Mesothelial cell of epicardium (in vitro differentiated cells): ENCODE results near the gene CTNNA3. TPM values are rescaled to one million over a fixed set of nuclear protein-coding genes. Genes with fewer than 3 reads are reported as not detected.

Source experiments
- DNase-seq, 2 experiments: peaks; one replicate each; pipeline ENCODE4 v3.0.0; 2021; ENCODE audit warnings: low spot score in 2 of 2; ENCODE audit not compliant: unreplicated experiment in 2 of 2
- H3K27ac Mint-ChIP-seq: 2 replicates; pipeline ENCODE4 v1.8.0; 2021; ENCODE audit warnings: mixed read lengths
- H3K27me3 Mint-ChIP-seq: 2 replicates; pipeline ENCODE4 v1.8.0; 2021; ENCODE audit warnings: low read depth, mixed read lengths
- H3K36me3 Mint-ChIP-seq: 2 replicates; pipeline ENCODE4 v1.8.0; 2021; ENCODE audit warnings: mixed read lengths
- H3K4me1 Mint-ChIP-seq: 2 replicates; pipeline ENCODE4 v1.8.0; 2021; ENCODE audit warnings: mixed read lengths
- H3K4me3 Mint-ChIP-seq: 2 replicates; pipeline ENCODE4 v1.8.0; 2021; ENCODE audit warnings: mild to moderate bottlenecking, moderate library complexity, mixed read lengths
- H3K9me3 Mint-ChIP-seq: 2 replicates; pipeline ENCODE4 v1.8.0; 2021; ENCODE audit warnings: mixed read lengths
- total RNA-seq: library from RNA; stranded (reverse); gene quantifications from 3 replicates; pipeline ENCODE4 v1.2.1, GENCODE V29; 2021
- TF ChIP-seq, protein P1 (sequence below): fragments of 200-600 bp; sonication (generic); IDR thresholded peaks from one replicate; pipeline ENCODE4 v1.5.0; 2021; ENCODE audit warnings: antibody characterized with exemption; ENCODE audit not compliant: unreplicated experiment

CTNNA3 gene
- total RNA-seq, 1 donor from 2014 or later = 14.2 TPM

DNA sequence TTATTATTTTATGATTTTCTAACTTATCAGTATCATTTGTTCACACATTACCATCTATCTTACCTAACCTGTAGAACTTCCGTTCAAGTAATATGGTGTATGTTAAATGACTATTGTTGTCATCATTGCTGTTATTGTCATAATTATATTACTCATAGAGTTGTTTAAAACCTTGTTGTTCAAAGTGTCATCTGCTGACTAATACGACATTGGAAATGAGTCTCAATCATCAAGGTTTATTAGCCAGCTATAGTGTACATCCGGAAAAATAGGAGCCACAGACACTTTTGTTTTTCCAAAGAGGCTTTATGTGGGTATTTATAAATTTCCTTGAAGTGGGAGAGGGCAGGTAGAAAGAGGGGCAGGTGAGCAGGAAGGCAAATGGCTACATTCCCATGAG, 1157.1 kb downstream of the CTNNA3 start:
- no peak overlapping the region for H3K27ac Mint-ChIP-seq
- no peak for DNase-seq

DNA sequence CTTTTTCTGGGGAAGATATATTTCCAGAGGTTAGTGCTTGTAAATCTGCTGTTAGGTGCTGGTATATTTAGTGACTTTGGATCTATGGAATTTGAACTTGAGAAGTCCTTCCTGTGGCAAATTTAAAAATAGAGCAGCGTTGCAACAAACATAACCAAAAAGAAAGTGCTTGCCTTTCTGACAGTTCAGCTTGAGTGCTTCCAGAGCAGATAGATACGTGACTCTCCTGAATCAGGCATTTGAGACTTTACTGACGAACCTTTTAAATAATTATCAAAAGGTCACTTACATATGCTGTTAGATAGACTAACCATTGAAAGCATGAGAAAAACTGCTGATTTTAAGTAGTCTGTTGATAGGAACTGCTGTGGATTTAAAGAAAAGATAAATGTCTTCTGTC, 1157.6 kb downstream of the CTNNA3 start:
- Mint-ChIP-seq H3K4me3 (no peak overlapping the region), H3K9me3 (peaks cover 3% of the 10 kb centered on the region), H3K27me3 (no peaks in the 10 kb centered on the region), H3K27ac (no peak overlapping the region), H3K36me3 (no peaks in the 10 kb centered on the region), H3K4me1 (peaks cover 15% of the 10 kb centered on the region)
- DNase-seq = no peak
- TF ChIP-seq, protein P1, sequence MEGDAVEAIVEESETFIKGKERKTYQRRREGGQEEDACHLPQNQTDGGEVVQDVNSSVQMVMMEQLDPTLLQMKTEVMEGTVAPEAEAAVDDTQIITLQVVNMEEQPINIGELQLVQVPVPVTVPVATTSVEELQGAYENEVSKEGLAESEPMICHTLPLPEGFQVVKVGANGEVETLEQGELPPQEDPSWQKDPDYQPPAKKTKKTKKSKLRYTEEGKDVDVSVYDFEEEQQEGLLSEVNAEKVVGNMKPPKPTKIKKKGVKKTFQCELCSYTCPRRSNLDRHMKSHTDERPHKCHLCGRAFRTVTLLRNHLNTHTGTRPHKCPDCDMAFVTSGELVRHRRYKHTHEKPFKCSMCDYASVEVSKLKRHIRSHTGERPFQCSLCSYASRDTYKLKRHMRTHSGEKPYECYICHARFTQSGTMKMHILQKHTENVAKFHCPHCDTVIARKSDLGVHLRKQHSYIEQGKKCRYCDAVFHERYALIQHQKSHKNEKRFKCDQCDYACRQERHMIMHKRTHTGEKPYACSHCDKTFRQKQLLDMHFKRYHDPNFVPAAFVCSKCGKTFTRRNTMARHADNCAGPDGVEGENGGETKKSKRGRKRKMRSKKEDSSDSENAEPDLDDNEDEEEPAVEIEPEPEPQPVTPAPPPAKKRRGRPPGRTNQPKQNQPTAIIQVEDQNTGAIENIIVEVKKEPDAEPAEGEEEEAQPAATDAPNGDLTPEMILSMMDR = no peak

More for the DNA sequence above, 1157.1 kb downstream of the CTNNA3 start:
- TF ChIP-seq, protein P1 = no peak
- Mint-ChIP-seq H3K4me3 (no peak overlapping the region), H3K27me3 (no peaks in the 10 kb centered on the region), H3K9me3 (peaks cover 3% of the 10 kb centered on the region), H3K36me3 (no peaks in the 10 kb centered on the region), H3K4me1 (peaks cover 15% of the 10 kb centered on the region)

DNA sequence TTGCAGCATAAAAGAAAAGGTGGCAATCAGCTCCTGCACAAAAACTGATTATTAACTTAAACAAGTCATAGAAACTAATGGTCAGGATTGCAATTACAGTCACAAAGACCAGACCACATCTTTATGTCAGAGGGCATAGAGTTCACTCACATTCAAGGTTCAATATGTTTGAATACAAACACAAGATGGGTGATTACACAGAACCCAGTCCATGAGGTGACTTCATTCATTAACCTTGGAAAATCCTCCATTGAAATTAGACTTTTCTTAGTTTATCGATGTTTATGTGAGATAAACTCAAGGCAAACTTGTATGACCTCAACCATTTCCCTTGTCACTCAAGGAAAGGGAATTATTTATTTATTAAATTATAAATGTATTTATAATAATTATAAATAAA, 1158.8 kb downstream of the CTNNA3 start:
- Mint-ChIP-seq H3K27me3 (no peaks in the 10 kb centered on the region), H3K4me3 (no peak overlapping the region), H3K9me3 (peaks cover 3% of the 10 kb centered on the region), H3K36me3 (no peaks in the 10 kb centered on the region), H3K4me1 (peaks cover 15% of the 10 kb centered on the region), H3K27ac (no peak overlapping the region)
- TF ChIP-seq, protein P1 = no peak
- no peak for DNase-seq

DNA sequence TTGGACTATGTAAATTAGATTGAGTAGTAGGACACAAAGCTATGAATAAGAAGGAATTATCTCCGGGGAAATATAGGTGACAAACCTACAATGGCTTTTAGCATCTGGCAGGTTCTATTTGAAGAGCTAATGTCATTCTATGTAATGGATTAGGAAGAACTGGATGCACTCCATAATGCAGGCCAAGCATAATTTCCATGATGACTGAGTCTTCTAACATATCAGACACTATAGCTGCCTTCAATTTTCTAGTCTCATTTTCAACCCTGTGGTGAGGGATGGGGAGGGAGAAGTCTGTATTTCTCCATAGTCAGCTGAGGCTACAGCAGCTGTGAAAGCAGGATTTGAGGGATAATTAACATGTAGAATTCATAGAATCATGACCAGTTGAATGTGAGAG, 1160.6 kb downstream of the CTNNA3 start:
- no peaks in the 10 kb centered on the region for H3K36me3 Mint-ChIP-seq

DNA sequence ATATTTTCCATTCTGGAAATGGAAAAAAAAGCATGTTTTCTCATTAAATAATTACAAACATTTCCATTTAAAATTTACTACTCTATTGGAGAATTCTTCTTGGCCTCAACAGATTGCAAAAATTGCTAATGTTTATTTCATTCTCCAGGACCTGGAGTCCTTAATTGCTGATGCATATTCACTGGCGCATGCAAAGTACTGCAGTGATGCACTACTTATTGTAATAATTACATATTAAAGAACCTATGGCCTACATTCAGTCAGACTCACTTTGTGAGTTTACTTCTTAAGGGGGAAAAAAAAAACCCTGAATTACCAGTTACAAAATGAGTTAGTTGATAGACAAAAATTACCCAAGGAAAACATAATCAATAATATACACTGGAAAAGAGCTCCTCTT, 1161.1 kb downstream of the CTNNA3 start:
- H3K9me3 Mint-ChIP-seq = no peaks in the 10 kb centered on the region
- H3K27ac Mint-ChIP-seq = no peak overlapping the region
- H3K4me3 Mint-ChIP-seq = no peak overlapping the region
- no peak for DNase-seq
- no peaks in the 10 kb centered on the region for H3K36me3 Mint-ChIP-seq
- TF ChIP-seq, protein P1 = no peak
- no peaks in the 10 kb centered on the region for H3K27me3 Mint-ChIP-seq
- peaks cover 15% of the 10 kb centered on the region for H3K4me1 Mint-ChIP-seq

More for the DNA sequence above, 1160.6 kb downstream of the CTNNA3 start:
- H3K27ac Mint-ChIP-seq = no peak overlapping the region
- DNase-seq = no peak
- no peaks in the 10 kb centered on the region for H3K27me3 Mint-ChIP-seq
- peaks cover 15% of the 10 kb centered on the region for H3K4me1 Mint-ChIP-seq
- H3K4me3 Mint-ChIP-seq = no peak overlapping the region
- TF ChIP-seq, protein P1 = no peak
- no peaks in the 10 kb centered on the region for H3K9me3 Mint-ChIP-seq

GRCh38 chr10:66521506-66521905, 1174.5 kb downstream of the CTNNA3 start:
- Mint-ChIP-seq H3K36me3 (no peaks in the 10 kb centered on the region), H3K4me3 (no peak overlapping the region), H3K27ac (no peak overlapping the region), H3K4me1 (peaks cover 5% of the 10 kb centered on the region), H3K27me3 (no peaks in the 10 kb centered on the region), H3K9me3 (peaks cover 5% of the 10 kb centered on the region)
- TF ChIP-seq, protein P1 = no peak
- DNase-seq = no peak
